SU-DHL-6 (cell line): ENCODE results near the gene CACNB4.

Source experiments
- H2AFZ ChIP-seq: fragments of 200-600 bp; sonication (generic); 2 replicates; pipeline ENCODE4 v1.6.1; 2014; ENCODE audit warnings: low read depth, mild to moderate bottlenecking, moderate library complexity, mixed read lengths, antibody characterized with exemption, low read length; ENCODE audit not compliant: severe bottlenecking
- H3F3A ChIP-seq: fragments of 200-600 bp; shearing (Covaris generic); 2 replicates; pipeline ENCODE4 v1.6.0; 2016; ENCODE audit warnings: antibody characterized with exemption, mild to moderate bottlenecking; ENCODE audit not compliant: insufficient read depth
- H3K27ac ChIP-seq: fragments of 200-600 bp; sonication (generic); 2 replicates; pipeline ENCODE4 v1.5.1; 2016; ENCODE audit warnings: low read depth, mild to moderate bottlenecking, low read length, moderate library complexity, mixed read lengths
- H3K27me3 ChIP-seq: fragments of 200-600 bp; sonication (generic), shearing (Covaris generic); 2 replicates; pipeline ENCODE4 v1.6.0; 2014; ENCODE audit warnings: mild to moderate bottlenecking, low read length
- H3K36me3 ChIP-seq: fragments of 200-600 bp; sonication (generic); 2 replicates; pipeline ENCODE4 v1.6.1; 2014; ENCODE audit warnings: mild to moderate bottlenecking, low read length, mixed read lengths
- H3K4me2 ChIP-seq: fragments of 300-600, 200-600 bp; shearing (Covaris generic), sonication (generic); 2 replicates; pipeline ENCODE4 v1.6.0; 2014; ENCODE audit warnings: low read length, low read depth, mild to moderate bottlenecking; ENCODE audit not compliant: poor library complexity, severe bottlenecking
- H3K4me3 ChIP-seq: fragments of 200-600 bp; sonication (generic); 2 replicates; pipeline ENCODE4 v1.5.1; 2014; ENCODE audit warnings: antibody characterized with exemption, low read length, mild to moderate bottlenecking, mixed read lengths; ENCODE audit not compliant: insufficient read depth, poor library complexity, severe bottlenecking
- H3K79me2 ChIP-seq: fragments of 200-600 bp; sonication (generic); 2 replicates; pipeline ENCODE4 v1.6.1; 2014; ENCODE audit warnings: mild to moderate bottlenecking, low read length, moderate library complexity; ENCODE audit not compliant: insufficient read depth
- H3K9ac ChIP-seq: fragments of 200-600 bp; sonication (generic); 2 replicates; pipeline ENCODE4 v1.7.0; 2014; ENCODE audit warnings: mild to moderate bottlenecking, low read length
- H3K9me2 ChIP-seq: fragments of 200-600 bp; sonication (generic); replicated peaks from 2 replicates; pipeline ENCODE4 v1.6.1; 2014; ENCODE audit warnings: low read length; ENCODE audit not compliant: insufficient read depth
- H3K9me3 ChIP-seq: fragments of 200-600 bp; sonication (generic); 2 replicates; pipeline ENCODE4 v1.6.1; 2014; ENCODE audit warnings: low read length, mixed read lengths; ENCODE audit not compliant: insufficient read depth
- H4K20me1 ChIP-seq: fragments of 200-600 bp; sonication (generic); 2 replicates; pipeline ENCODE4 v1.6.1; 2014; ENCODE audit warnings: low read depth, mild to moderate bottlenecking, antibody characterized with exemption, low read length, moderate library complexity, mixed read lengths
- CTCF ChIP-seq: fragments of 200-600 bp; sonication (generic); IDR thresholded peaks from one replicate; pipeline ENCODE4 v1.5.1; 2017; ENCODE audit warnings: antibody characterized with exemption, mild to moderate bottlenecking, low read length, moderate library complexity; ENCODE audit not compliant: insufficient read depth, poor library complexity, severe bottlenecking
- EZH2phosphoT487 ChIP-seq: fragments of 200-600 bp; sonication (generic), shearing (Covaris generic); conservative IDR thresholded peaks from 2 replicates; pipeline ENCODE4 v1.6.1; 2018; ENCODE audit warnings: mild to moderate bottlenecking, antibody characterized with exemption, low read length, moderate library complexity, mixed read lengths

Gene CACNB4

DNA sequence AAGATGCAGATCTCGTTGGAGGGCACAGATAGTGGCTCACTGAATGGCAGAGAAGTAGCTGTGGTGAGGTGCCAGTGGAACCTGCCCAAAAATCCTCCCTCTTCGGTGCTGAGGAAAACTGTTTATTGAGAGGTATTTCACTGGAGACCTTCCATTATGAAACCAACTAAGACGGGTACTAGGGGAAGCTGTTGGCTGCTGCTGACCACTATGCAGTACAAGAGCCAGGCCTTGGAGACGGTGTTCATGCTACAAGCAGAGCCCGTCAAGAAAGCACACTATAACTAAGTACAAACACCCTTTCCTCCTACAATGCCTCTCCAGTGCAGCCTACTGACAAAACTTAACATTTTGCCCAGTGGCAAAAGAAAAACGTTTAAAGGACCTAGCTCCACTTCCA, 275.2 kb downstream of the CACNB4 start:
- Histone ChIP-seq H3F3A (no peaks in the 10 kb centered on the region), H3K4me3 (no peak overlapping the region), H3K36me3 (no peaks in the 10 kb centered on the region), H3K9me2 (no peaks in the 10 kb centered on the region), H3K27me3 (no peaks in the 10 kb centered on the region), H3K9me3 (no peaks in the 10 kb centered on the region), H3K9ac (no peak overlapping the region), H4K20me1 (peaks cover 16% of the 10 kb centered on the region; the same call in 1 of the 2 replicates), H3K4me2 (no peak overlapping the region), H3K27ac (no peak overlapping the region), H2AFZ (no peak overlapping the region), H3K79me2 (peaks cover 93% of the 10 kb centered on the region)
- TF ChIP-seq CTCF, result no peak
- TF ChIP-seq EZH2phosphoT487, result no peak

DNA sequence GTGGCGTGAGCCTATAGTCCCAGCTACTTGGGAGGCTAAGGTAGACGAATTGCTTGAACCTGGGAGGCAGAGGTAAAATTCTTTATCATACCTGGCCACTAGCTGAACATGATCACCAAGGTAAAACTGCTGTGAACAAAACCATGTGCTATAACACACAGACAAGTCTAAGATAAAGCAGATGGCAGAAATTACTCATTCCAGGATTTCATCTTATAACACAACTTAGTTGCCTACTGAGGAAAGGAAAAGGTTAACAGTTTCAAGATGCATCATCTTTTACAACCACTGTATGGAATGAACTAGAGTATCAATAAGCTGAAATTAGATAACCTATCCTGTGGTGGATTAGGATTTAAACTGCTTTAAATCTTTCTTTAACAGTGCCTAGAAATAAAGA, 278.9 kb downstream of the CACNB4 start:
- Histone ChIP-seq H3K36me3 (no peaks in the 10 kb centered on the region), H3K27me3 (no peaks in the 10 kb centered on the region), H2AFZ (no peak overlapping the region), H3K9me3 (no peaks in the 10 kb centered on the region), H3K27ac (no peak overlapping the region), H3F3A (no peaks in the 10 kb centered on the region), H3K79me2 (peaks cover 97% of the 10 kb centered on the region), H3K4me2 (no peak overlapping the region), H4K20me1 (peaks cover 16% of the 10 kb centered on the region; the same call in 1 of the 2 replicates), H3K9ac (no peak overlapping the region), H3K9me2 (no peaks in the 10 kb centered on the region), H3K4me3 (no peak overlapping the region)
- TF ChIP-seq EZH2phosphoT487, result no peak

DNA sequence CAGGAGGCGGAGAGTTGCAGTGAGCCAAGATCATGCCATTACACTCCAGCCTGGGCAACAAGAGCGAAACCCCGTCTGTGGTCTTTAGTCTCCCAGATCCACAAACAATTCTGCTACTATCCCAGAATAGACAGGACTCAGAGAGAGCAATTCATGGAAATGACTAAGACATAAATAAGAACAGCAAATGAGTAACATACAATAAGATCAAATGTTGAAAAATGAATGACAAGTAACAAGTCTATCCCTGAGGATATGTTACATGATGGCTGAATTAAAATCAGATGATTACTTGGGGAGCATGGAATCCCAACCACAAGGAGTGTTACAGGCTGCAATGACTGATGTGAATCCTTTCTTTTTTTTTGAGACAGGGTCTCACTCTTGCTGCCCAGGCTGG, 280.9 kb downstream of the CACNB4 start:
- Histone ChIP-seq H3K79me2 (peaks cover 80% of the 10 kb centered on the region), H3K9me2 (no peaks in the 10 kb centered on the region), H3K36me3 (peaks cover 13% of the 10 kb centered on the region; the same call in 1 of the 2 replicates), H3F3A (no peaks in the 10 kb centered on the region), H4K20me1 (peaks cover 20% of the 10 kb centered on the region), H3K27ac (no peak overlapping the region), H3K9ac (no peak overlapping the region), H3K4me2 (no peak overlapping the region), H3K9me3 (no peaks in the 10 kb centered on the region), H3K27me3 (no peaks in the 10 kb centered on the region), H3K4me3 (no peak overlapping the region), H2AFZ (no peak overlapping the region)
- TF ChIP-seq CTCF (no peak), EZH2phosphoT487 (no peak)

DNA sequence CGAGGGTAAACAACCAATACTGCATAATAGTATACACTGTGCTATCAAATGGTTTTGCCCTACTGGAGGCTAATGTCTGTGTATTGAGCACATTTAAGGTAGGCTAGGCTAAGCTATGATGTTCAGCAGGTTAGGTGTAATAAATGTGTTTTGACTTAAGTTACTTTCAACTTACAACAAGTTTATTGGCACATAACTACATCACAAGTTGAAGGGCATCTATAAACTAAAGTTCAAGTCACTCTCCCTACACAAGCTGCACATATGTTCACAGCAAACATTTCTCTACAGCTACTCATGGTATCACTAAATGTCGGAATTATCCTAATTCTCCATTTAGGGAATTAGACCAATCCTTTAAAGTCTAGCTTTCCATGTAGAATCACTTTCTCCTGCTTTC, 282.0 kb downstream of the CACNB4 start:
- H4K20me1 ChIP-seq, result peaks cover 15% of the 10 kb centered on the region; the same call in 1 of the 2 replicates
- H3F3A ChIP-seq, result peaks cover 3% of the 10 kb centered on the region; the same call in 1 of the 2 replicates
- no peak overlapping the region for H3K27ac ChIP-seq
- no peaks in the 10 kb centered on the region for H3K27me3 ChIP-seq
- no peak overlapping the region for H3K9ac ChIP-seq
- H3K36me3 ChIP-seq, result peaks cover 23% of the 10 kb centered on the region
- no peak for TF ChIP-seq CTCF
- no peak for TF ChIP-seq EZH2phosphoT487
- H3K9me3 ChIP-seq, result no peaks in the 10 kb centered on the region
- H2AFZ ChIP-seq, result no peak overlapping the region
- peaks cover 72% of the 10 kb centered on the region for H3K79me2 ChIP-seq
- no peak overlapping the region for H3K4me3 ChIP-seq
- no peaks in the 10 kb centered on the region for H3K9me2 ChIP-seq
- no peak overlapping the region for H3K4me2 ChIP-seq
